Upper lobe of left lung (tissue), 4 donors: Measurements from ENCODE around the gene FBLN2.

Experiments
- CTCF ChIP-seq, 6 experiments: fragments of 450-650 bp in 4 of 6; fragments of 200-600 bp in 2 of 6; sonication (generic) in 2 of 6; IDR thresholded peaks; one replicate each; pipeline ENCODE4 v1.5.1; 2016 to 2019; ENCODE audit warnings: antibody characterized with exemption in 6 of 6
- POLR2A ChIP-seq, 4 donors: fragments of 450-650 bp; IDR thresholded peaks; one replicate each; pipeline ENCODE4 v1.5.1; 2016 to 2017; ENCODE audit warnings: antibody characterized with exemption in 4 of 4, mild to moderate bottlenecking in 2 of 4

DNA sequence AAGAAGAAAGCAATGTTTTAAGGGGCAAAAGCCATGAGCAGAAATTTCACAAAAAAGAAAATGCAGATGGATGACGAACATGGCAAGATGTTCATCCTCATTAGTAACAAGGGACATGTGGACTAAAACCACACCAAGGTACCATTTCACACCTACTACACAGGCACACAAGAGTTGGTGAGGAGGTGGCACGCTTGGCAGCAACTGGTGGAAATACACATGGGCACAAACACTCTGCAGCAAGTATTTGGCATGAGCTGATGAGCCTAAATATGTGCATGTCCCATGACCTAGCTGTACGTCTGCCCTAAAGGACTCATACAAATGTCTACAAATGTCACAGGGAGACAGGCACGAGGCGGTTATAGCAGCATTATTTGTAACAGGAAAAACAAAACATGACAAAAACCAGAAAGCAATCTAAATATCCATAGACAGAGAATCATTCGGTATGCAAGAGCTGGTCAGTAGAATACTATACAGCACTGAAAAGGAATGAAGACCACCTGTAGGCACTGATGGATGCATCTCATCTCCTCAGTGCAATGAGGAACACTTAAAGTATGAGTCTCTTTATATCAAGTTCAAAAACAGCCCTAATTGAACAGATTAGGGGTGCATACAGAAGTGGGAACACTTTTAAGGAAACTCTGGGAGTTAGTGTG, 11.5 kb upstream of the FBLN2 start:
- TF ChIP-seq POLR2A (IDR thresholded peaks at IDR 0.05) = no peak
- no peak for TF ChIP-seq CTCF (IDR thresholded peaks at IDR 0.05)
